Sigmoid colon (tissue), 4 donors: ENCODE data around the gene MORN4.

Experiments
- CTCF ChIP-seq, 4 experiments: fragments of 450-650 bp in 3 of 4; fragments of 200-600 bp in 1 of 4; IDR thresholded peaks; one replicate each; pipeline ENCODE4 v1.5.1; 2016 to 2019; ENCODE audit warnings: antibody characterized with exemption in 4 of 4, mild to moderate bottlenecking in 3 of 4, moderate library complexity in 2 of 4
- EP300 ChIP-seq, 4 donors: sonication (generic); formaldehyde crosslinking; IDR thresholded peaks; one replicate each; pipeline ENCODE4 v1.6.1; 2017; ENCODE audit warnings: antibody characterized with exemption in 4 of 4
- POLR2A ChIP-seq, 2 donors: fragments of 450-650 bp; IDR thresholded peaks; one replicate each; pipeline ENCODE4 v1.6.1; 2016; ENCODE audit warnings: antibody characterized with exemption in 2 of 2, mild to moderate bottlenecking in 2 of 2, moderate library complexity in 2 of 2
- POLR2AphosphoS5 ChIP-seq, 4 donors: sonication (generic); formaldehyde crosslinking; IDR thresholded peaks; one replicate each; pipeline ENCODE4 v1.6.1; 2017; ENCODE audit warnings: antibody characterized with exemption in 4 of 4

DNA sequence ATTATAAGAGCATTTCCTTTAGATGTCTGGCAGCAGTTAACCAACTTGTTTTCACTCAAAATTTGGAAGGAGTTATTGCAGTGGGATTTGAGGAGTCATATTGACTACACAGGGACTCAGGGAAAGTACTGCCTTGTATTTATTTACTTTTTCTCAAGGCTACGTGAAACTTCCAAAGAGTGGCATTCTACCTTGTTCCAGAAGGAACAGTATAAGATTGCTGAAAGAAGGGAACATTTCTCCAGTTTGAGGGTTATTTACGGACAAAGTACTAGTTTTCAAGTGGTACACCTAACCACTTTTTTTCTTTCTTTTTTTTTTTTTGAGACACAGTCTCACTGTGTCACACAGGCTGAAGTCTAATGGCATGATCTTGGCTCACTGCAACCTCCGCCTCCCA lies 5.1 kb downstream of the MORN4 start:
- TF ChIP-seq CTCF (IDR thresholded peaks at IDR 0.05) (no peak), POLR2A (IDR thresholded peaks at IDR 0.05) (no peak), EP300 (IDR thresholded peaks at IDR 0.05) (no peak), POLR2AphosphoS5 (IDR thresholded peaks at IDR 0.05) (no peak)
